AG09309 (cell line): ENCODE data around the gene GALNT10.

Experiments used
- DNase-seq: peaks from one replicate; pipeline ENCODE4 v3.0.0-alpha.2; 2010; ENCODE audit warnings: low read depth
- H3K4me3 ChIP-seq: 2 replicates; pipeline ENCODE4 v1.5.1; 2011; ENCODE audit warnings: mild to moderate bottlenecking, low read depth, low read length, moderate library complexity; ENCODE audit not compliant: control insufficient read depth
- TF ChIP-seq, protein P1 (sequence below): IDR thresholded peaks from 2 replicates; pipeline ENCODE4 v1.5.1; 2011; ENCODE audit warnings: mild to moderate bottlenecking, low read depth, low read length, inconsistent platforms; ENCODE audit not compliant: insufficient read depth, control insufficient read depth; ENCODE audit errors: missing control alignments

GALNT10 gene

GRCh38 chr5:154318691-154319090, 128.2 kb downstream of the GALNT10 start:
- TF ChIP-seq, protein P1, sequence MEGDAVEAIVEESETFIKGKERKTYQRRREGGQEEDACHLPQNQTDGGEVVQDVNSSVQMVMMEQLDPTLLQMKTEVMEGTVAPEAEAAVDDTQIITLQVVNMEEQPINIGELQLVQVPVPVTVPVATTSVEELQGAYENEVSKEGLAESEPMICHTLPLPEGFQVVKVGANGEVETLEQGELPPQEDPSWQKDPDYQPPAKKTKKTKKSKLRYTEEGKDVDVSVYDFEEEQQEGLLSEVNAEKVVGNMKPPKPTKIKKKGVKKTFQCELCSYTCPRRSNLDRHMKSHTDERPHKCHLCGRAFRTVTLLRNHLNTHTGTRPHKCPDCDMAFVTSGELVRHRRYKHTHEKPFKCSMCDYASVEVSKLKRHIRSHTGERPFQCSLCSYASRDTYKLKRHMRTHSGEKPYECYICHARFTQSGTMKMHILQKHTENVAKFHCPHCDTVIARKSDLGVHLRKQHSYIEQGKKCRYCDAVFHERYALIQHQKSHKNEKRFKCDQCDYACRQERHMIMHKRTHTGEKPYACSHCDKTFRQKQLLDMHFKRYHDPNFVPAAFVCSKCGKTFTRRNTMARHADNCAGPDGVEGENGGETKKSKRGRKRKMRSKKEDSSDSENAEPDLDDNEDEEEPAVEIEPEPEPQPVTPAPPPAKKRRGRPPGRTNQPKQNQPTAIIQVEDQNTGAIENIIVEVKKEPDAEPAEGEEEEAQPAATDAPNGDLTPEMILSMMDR: no peak

GRCh38 chr5:154319736-154320135, 129.2 kb downstream of the GALNT10 start:
- TF ChIP-seq, protein P1: no peak
- no peak overlapping the region for H3K4me3 ChIP-seq
- DNase-seq: no peak

More at GRCh38 chr5:154318691-154319090, 128.2 kb downstream of the GALNT10 start:
- no peak for DNase-seq
- H3K4me3 ChIP-seq: no peak overlapping the region

DNA sequence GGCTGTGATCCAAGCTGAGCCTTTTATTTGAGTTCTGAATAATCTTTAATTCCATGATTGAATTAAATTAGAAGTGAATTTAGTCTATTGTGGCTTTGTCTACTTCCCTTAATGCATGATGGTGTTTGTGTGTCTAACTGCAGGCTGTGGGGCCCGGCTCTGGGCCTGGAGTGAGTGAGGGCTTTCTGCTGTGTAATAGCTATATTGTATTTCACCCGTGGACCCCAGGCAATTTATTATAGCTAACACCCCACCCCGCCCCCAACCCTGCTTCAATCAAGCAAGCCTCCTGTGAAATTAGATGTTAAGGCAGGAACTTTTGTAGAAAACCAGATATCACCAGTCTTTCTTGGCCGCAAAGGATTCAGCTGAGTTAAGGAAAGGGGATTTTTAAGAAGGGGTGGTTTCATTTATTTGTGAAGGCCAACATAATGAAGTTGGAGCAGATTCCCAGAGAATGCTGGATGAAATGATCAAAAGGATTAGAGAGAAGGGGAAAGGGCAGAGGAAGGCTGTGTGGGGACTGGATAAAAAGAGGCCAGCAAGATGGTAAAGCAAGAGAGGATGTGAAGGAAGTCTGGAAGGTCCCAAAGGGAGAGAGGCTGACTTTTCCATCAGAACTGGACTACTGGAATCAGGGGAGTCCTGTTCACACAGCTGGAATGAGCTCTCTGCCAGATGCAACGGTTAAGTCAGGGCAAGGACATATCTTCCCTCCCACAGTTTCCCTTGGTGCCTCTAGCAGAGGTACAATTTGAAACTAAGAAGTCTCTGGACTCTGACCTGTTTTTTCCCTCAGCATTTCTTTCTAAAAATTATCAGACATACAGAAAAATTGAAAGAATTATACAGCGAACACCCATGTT, 129.9 kb downstream of the GALNT10 start:
- no peak overlapping the region for H3K4me3 ChIP-seq
- TF ChIP-seq, protein P1: no peak
- DNase-seq: no peak

GRCh38 chr5:154321546-154321945, 131.0 kb downstream of the GALNT10 start:
- TF ChIP-seq, protein P1: no peak
- H3K4me3 ChIP-seq: no peak overlapping the region
- DNase-seq: no peak

DNA sequence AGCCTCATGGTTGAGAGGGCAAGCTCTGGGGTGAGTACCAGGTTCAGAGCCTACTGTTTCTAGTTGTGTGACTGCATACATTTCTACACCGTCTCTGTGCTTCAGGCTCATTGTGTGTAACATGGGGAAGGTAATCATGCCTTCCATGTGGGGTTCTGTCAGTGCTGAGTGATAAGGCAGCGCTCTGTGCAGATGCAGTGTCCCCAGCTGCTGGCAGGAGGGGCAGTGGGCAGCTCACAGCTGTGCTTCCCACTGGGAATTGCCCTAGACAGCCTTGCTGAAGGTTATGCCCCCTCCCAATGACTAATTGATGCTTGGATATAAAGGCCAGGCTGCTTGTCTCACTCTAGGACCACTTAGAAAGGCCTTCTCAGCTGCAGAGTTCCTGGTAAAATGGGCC, 133.5 kb downstream of the GALNT10 start:
- no peak for DNase-seq
- TF ChIP-seq, protein P1: no peak
- H3K4me3 ChIP-seq: no peak overlapping the region

DNA sequence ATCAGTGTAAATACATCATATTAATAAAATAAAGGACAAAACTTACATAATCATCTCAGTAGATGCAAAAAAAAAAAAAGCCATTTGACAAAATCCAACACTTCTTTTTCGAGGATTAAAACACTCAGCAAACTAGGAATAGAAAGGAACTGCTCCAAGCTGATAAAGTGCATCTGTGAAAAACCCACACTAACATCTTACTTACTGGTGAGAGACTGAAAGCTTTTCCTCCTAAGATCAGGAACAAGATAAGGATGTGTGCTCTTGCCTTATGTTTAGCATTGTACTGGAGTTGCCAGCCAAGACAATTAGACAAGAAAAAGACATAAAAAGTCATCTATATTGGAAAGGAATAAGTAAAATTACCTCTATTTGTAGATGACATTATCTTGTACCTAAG, 135.0 kb downstream of the GALNT10 start:
- TF ChIP-seq, protein P1: no peak
- no peak for DNase-seq
- H3K4me3 ChIP-seq: no peak overlapping the region

DNA sequence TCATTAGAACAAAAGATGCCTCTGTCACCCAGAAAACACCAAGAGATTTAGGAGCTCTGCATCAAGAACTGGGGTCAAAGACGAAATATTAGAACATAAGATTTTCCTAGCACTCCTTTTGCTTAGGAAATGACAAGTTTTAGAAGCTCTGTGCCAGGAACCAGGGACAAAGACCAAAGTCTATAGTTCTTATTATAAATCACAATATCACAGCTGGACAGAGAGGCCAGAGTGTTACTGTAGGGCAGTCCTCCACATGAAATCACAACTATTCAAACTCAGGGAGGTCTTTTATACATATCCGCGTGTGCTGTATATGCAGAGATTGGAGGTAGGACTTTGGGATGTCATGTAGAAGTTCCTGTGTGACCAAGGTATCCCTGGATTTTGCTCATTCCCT, 138.5 kb downstream of the GALNT10 start:
- TF ChIP-seq, protein P1: no peak
- no peak overlapping the region for H3K4me3 ChIP-seq
- DNase-seq: no peak
